ENCODE data around the gene FNDC3B. TPM values are rescaled to one million over a fixed set of nuclear protein-coding genes. Genes with fewer than 3 reads are reported as not detected.

FNDC3B gene
- total RNA-seq, 4 donors from 2014 or later = 131 to 179 (median 170) TPM

DNA sequence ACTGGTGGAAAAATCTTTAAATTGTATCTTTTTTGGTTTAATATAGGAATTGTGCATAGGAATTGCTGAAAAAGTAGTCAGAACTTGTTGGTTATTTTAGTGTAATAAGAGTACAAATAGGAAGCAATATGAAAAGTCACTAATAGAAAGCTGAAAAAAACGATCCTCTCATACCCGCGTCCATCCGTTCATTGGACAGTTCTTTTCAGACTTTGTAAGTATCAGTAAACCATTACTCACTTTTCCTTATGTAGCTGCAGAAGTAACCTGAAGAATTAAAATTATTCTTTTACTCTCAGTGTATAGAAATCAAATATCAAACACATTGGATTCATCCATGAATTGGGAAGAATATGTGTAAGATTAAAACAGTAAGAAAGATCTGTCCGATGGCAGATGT is 4.4 kb downstream of the FNDC3B start:
- no peak for TF ChIP-seq CTCF (IDR thresholded peaks at IDR 0.05; ENCODE audit: low read depth)

DNA sequence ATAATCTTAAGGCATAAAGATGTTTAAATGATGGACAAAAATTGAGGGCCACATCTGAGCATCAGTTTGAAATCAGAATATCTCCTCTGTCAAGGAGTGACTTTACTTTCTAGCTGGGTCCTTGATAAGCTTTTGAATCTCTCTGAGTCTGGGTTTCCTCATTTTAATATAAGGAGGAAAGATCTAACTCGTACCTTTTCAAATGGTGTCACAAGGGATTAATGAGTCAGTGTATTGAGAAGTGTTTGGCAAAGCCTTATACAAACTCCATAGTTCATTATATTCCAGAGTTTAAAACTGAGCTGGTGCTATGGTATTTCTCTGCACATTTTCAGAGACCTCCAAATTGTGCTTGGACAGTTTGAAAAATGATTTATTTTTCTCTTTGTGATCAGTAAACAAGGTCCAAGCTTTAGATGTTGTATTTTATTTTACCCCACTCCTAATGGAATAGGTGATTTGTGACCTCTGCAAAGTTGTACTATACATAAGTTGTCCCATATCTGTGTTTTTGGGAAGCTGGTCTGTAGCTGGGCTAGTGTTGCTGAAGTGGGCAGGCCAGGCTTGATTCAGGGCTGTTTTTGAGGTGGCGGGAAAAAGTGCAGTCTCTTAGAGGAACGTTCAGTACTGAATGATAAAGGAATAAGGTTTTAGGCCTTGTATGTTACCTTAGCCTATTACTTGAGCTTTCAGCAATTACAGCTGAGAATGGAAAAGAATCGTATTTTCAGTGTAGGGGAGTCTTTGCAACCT is 5.6 kb downstream of the FNDC3B start:
- no peak for TF ChIP-seq CTCF (IDR thresholded peaks at IDR 0.05; ENCODE audit: low read depth)

DNA sequence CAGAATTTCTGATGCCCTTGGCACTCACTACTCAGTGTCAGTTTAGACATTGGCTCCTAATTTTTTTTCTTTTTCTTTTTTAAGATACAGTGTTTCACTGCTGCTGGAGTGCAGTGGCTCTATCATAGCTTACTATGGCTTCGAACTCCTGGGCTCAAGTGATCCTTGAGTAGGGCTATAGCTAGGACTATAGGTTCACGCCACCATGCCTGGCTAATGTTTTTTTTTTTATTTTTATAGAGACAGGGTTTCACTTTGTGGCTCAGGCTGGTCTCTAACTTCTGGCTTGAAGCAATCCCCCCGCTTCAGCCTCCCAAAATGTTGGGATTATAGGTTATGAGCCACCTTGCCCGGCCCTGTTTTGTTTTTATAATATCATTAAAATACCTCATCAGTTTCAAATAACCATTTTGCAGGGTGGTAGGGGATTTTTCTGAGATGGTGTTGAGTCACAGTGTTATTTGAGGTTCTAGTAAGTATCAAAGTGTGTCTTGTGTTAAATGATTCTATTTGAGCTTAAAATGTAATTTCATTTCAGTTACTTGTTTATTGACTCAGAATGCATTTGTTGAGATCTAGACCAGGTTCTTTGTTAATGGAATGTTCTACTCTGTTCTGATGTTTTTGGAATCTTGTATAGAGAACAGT is 7.0 kb downstream of the FNDC3B start:
- no peak for TF ChIP-seq CTCF (IDR thresholded peaks at IDR 0.05; ENCODE audit: low read depth)

DNA sequence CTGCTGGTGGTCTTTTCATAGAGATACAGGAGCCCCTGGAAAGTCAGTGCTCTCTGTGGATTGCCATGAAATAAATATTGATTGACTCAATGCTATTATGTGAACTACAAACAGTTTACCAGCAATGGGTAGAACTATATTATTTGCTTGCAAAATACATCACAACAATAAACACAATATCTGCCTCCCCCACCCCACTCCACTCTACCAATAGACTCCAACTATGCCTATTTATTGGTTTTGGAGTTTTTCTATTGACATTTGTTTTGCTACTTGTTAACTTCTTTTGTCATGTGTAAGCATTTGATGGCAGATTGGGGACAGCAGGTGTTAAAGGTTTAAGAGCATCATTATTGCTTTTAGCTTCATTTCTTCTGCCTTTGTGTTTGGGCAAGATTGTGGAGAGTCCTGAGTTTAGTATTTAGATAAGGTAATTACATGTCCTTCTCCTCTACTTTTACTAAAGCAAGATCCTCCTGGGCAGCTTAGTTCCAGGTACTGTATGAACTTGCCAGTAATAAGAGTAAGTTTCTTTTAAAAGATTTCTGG is 8.3 kb downstream of the FNDC3B start:
- TF ChIP-seq CTCF (IDR thresholded peaks at IDR 0.05; ENCODE audit: low read depth) = no peak

GRCh38 chr3:172048599-172048998 is 9.2 kb downstream of the FNDC3B start:
- no peak for TF ChIP-seq CTCF (IDR thresholded peaks at IDR 0.05; ENCODE audit: low read depth)

GRCh38 chr3:172051310-172051956 is 12.1 kb downstream of the FNDC3B start:
- TF ChIP-seq CTCF (IDR thresholded peaks at IDR 0.05; ENCODE audit: low read depth) = no peak

DNA sequence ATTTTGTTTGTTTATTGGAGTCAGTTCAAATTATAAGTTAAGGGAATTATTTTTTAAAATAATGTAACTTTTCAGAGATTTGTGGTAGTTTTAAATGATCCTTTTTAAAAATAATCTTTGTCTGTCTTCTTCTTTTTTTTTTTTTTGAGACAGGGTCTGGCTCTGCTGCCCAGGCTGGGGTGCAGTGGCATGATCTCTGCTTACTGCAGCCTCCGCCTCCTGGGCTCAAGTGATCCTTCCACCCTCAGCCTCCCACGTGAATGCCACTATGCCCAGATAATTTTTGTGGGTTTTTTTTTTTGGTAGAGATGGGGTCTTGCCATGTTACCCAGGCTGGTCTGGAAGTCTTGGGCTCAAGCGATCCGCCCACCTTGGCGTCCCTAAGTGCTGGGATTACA is 12.6 kb downstream of the FNDC3B start:
- no peak for TF ChIP-seq CTCF (IDR thresholded peaks at IDR 0.05; ENCODE audit: low read depth)
